ENCODE measurements around the gene ADAMTS17.

Gene ADAMTS17

DNA sequence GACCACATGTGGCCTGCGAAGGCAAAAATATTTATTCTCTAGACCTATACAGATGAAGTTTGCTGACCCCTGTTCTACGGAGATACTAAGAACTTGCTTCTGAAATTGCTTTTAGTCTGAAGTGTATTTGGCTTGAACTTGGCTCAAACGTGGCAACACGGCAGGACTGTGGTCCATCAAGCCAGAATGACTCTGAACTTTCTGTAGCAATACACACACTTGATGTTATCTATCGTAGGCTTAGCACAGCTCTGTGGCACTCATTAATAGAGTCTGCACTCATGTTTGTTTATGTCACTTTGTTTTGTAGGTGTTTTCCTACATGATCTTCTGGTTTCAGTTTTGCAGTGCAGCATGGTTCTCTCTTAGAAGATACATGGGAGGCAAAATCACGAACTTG is 298.1 kb downstream of the ADAMTS17 start:
- DNase-seq (ENCODE audit: low spot score), result no peak

DNA sequence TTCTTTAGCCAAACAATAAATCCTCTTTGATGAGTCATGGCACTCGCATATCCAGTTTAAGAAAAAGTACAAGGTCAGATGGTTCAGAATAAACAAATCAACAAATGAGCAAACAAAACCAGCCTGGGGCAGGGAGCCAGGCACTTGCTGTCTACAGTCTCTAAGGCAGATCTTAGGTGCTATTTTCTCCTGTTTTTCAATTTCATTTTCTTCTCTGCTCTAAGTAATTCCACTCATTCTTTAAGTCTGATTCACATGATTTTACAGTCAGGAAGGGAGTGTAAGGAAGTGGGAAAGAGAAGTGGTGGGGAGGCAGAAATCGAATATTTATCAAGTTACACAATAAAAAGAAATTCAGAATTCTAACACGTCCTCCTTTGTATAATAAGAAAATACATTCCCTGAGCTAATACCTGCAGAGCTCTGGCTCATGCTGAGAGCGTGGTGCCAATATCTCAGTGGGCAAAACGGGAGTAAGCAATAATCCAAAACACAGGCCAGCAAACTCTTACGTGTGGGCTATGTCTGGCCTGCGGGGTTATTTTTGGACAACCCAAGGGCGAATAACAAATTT is 298.6 kb downstream of the ADAMTS17 start:
- peak; percentile 43 for DNase-seq (ENCODE audit: low spot score)

DNA sequence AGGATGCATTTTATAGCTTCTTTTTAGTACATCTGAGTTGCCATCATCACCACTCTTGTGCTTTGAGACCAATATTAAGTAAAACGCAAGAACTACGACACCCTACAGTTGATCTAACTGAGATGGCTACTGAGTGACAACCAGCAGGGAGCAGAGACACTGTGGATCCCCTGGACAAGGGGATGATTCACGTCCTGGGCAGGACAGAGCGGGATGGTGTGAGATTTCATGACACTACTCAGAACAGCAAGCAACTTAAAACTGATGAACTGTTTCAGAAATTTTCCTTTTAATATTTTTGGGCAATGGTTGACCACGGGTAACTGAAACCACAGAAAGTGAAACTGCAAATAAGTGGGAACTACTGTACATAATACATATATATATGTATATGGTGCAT is 299.2 kb downstream of the ADAMTS17 start:
- no peak for DNase-seq (ENCODE audit: low spot score)

DNA sequence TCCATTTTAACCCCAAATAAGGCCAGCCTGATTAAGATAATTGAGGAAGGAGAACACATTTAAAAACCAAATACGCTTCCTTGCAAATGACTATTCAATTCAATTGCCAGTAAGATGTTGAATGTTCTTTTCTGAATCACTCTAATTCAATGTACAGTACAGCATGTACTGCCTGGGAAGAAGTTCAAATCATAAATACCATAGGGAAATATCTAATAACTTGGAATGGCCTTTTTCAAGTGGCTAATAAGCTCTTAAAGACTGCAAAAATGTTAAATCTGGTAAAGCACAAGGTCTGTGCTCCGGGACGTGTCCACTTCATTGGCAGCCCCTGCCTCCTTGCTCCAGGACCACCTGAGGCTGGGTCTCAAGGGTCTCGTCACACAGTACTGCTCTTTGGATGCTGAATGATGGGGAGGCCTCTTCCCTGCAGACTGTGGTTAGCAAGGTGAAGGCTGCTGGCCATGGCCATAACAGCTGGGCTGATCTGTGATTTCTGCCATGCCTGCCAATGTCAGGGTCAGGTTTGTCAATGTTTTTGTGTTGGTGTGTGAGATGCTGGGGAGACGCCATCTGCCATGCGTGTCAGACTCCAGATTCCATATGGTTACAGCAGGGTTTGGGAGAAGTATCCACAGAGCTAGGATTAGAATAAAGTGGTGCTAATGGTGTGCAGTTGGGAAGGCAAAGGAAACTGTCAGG is 300.5 kb downstream of the ADAMTS17 start:
- no peak for DNase-seq (ENCODE audit: low spot score)

DNA sequence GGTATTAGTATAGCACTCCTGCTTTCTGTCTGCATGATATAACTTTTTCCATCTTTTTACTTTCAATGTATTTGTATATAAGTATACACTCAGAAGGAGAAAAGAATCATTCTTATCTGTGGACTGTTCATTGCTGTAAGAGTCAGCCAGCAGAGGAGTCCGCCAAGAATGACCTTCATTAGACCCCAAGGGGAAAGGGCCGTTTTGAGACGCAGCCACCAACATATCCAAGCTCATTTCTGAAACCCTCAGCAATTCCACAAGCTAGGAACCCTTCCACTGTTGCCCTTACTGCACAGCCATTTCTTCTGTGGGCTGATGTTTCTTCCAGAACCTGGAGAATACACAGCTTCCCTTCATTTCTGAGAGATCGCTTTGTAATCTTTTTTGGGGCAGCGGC is 301.8 kb downstream of the ADAMTS17 start:
- no peak for DNase-seq (ENCODE audit: low spot score)

DNA sequence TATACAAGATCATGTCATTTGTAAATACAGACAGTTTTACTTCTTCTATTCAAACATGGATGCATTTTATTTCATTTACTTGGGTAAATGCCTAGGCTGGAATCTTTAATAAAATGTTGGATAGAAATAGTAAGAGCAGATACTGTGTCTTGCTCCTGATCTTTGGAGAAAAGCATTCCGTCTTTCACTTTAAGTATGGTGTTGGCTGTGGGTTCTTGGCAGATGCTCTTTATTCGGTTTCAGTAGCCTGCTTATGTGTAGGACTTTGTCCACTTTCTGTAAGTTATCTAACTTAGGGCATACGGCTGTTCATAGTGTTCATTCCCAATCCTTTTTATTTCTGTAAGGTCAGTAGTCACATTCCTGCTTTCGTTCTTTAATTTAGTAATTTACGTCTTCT is 303.0 kb downstream of the ADAMTS17 start:
- no peak for DNase-seq (ENCODE audit: low spot score)

DNA sequence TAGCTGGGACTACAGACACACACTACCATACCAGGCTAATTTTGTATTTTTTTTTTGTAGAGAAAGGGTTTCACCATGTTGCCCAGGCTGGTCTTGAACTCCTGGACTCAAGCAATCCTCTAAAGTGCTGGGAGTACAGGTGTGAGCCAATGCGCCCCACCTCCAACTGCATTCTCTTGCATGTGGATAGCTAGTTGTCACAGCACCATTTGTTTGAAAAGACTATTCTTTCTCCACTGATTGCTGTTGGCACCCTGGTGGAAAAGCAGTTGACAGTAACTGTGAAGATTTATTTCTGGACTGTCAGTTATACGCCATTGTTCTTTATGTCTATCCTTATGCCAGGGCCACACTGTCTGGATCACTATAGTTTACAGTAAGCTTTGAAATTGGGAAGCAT is 303.9 kb downstream of the ADAMTS17 start:
- DNase-seq (ENCODE audit: low spot score), result no peak

DNA sequence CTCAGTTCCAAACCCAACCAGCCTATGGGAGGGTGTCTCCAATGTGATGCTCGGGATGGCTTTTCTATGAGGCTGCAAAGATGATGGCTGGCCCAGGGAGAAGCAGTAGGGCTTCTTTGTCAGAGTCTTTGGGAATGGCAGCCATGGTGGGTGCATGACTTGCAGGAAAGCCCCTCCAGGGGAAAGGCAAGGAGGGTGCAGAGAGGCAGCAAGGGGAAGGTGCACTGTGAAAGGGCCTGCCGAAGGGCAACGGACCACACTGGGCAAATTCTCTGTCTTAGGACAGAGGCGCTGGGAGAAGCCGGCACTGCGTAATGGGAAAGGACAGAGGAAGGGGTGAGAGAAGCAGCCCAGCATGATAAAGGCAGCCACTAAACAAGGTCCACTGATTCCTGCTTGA is 305.8 kb downstream of the ADAMTS17 start:
- DNase-seq (ENCODE audit: low spot score), result no peak

DNA sequence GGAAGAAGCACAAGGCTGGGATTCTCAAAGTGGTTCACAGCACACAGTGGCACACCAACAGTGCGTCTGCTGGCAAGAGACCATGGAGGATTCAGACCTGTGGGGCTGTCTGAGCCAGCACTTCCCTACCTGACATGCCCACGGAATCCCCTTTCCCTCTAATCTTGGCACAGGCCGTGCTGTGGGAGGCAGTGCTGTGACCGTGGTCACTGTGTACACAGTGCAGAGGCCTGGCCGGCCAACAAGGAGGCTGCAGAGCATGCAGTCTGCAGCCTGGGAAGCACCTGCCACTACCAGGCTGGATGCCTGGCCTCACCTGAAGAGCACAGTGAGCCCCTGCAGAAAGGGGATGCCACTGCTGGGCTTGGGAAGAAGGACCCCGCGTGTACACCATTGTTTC is 307.6 kb downstream of the ADAMTS17 start:
- DNase-seq (ENCODE audit: low spot score), result no peak

DNA sequence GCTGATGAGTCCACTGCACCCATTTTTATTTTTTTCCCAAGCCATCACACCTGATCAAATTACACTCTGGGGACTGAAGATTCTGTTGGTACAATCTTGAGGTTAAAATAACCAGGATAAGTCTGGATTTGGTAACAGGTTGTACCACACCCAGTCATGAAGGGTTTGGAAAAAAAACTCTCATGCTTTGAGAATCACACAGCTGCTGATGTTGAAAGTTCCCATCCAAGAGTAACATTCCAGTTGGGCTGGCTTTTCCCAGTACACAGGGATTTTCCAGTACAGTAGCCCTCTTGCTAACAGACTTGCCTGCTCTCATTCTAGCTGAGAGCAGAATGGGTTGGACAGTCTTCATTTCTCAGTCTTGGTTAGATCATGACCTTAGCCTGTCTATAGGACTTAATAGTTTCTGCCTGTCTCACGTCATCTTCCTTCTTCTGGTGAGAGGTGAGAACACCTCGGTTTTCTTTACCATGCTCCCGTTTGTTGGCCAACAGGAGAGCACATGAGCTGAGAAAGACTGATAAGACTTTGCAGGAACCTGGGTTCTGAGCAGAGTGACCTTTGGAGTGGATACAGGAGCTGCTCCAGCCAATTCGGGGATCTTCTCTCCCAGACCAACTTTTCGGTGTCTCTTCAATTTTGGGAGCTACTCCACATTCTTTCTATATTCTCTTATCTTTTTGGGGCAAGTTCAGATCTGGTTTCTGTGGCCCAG is 308.5 kb downstream of the ADAMTS17 start:
- no peak for DNase-seq (ENCODE audit: low spot score)

DNA sequence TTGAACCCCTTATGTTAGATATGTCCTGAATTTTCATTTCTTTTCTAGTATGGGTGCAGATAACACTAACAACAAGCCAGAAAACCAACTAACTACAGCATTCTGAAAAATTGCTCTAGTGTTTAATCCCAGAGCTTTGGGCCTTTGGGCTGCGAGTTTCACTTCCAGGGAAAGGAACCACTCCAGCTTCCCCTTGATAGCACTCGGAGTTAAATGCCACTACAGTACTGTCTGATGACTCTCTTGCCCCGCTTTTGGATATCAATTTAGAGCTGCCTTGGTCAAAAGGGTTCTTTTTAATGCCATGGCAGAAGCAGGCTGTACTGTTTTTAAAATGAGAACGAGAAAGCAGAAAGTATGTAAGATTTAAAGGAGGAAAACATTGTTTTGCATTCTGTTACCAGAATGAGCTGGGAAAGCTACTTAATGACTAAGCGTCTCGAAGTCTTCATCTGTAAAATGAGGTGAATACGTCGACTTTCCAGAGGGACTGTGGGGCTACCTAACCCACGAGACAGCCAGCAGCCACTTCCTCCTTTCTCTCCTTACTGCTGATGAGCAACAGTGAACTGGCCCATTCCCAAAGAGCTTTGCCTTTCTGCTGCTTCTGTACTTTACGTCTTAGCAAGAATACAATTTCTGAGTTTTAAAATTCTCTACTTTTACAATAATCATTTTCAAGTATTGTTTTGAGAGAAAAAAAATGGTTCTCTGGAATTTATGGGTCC is 309.3 kb downstream of the ADAMTS17 start:
- DNase-seq (ENCODE audit: low spot score), result no peak

DNA sequence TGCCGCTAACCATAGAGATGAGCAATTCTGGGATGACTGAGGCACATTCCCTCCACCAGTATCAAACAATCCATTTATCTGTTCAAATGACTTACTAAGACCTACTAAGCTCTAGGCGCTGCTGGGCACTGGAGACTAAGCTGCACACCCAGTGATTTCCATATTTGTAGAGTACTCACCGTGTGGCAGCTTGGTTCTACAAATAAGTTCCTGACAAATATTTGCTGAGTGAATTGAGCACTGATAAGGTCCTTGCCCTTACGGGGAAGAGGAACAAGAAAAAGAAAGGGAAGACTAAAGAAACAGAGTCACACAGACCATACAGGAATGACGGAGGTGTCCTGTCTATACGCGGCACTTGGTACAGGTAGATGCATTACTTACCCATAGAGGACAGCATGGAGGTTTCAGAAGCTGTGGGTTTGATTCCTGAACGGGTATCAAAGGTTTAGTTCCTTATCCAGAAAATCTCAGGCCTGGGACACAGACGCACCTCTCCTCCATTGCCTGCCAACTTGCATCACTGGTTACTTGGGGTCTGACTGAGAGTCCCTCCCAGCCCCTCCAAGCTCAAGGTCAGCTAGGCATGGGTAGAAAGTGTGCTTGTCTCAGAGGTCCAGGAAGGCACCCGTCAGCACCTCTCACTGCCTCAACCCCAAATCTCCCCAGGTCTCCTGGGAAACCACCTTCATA is 310.0 kb downstream of the ADAMTS17 start:
- DNase-seq (ENCODE audit: low spot score), result no peak

DNA sequence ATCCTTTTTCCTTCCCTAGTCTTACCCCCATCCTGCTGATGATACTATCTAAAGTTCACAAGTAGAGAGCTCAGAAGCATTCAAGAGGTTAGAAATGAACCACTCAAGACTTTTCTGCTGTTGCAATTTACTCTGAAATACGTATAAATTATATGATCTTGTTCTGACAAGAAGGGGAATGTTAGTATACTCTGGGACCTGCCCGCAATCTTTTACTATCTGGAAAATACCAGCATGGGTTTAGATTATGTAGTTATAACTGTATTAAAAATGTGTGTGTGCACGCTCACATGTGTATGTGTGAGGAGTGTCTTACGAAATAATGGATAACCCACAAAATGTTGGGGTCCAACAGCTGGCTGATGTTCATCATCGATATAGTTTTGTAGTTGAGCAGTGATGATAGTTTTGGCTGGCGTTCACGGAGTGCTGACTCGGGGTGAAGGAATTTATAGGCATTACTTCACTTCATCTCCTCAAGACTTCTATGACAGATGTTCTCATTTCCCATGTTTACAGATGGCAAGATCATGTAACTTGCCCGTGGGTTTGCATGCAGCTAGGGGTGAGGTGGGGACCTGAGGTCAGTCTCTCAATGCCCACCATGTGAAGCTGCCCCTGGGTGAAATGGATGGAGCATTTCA is 311.1 kb downstream of the ADAMTS17 start:
- DNase-seq (ENCODE audit: low spot score), result no peak

DNA sequence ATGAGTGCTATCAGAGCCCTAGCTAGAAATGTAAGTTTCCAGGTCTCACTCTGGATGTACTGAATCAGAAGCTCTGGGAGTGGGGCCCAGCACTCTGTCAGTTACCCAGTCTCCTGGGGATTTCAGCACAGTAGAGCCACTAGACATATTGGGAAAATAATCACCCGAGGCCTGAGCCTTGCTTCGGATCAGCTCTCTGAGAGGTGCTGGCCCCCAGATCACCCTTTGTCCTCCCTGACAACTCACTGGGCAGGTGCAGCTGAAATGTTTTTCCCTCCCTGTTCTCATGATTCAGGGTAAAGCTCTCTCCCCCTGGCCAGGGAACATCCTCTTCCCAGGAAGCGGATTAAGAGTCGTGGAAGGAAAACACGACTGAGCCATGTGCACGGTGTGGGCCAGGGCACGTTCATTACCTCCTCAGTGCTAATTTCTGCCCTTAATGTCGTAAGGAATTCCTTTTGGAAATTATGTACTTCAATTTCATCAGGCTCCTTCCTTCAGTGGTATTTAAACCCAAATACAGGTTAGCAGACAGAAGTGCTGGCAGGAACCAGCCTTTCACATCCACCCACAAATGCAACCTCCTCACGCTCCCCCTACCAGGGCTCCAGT is 311.8 kb downstream of the ADAMTS17 start:
- no peak for DNase-seq (ENCODE audit: low spot score)

DNA sequence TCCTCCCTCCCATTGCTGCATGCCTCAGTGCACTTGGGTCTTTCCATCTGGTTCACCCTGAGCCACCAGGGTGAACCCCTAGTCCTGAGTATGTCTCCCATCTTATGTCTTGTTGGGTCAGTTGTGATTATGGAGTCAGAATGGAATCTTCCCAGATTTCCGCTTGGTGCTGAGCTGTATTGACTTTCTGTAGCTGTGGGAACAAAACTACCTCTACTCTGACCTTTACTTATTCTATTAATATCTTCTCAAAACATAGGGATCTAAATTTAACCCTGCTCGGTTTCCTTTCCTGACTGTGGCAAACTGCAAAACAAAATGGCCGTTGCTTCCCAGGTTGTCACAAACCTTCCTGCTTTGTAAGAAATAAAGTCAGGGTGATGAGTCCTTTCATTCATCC is 312.7 kb downstream of the ADAMTS17 start:
- no peak for DNase-seq (ENCODE audit: low spot score)

DNA sequence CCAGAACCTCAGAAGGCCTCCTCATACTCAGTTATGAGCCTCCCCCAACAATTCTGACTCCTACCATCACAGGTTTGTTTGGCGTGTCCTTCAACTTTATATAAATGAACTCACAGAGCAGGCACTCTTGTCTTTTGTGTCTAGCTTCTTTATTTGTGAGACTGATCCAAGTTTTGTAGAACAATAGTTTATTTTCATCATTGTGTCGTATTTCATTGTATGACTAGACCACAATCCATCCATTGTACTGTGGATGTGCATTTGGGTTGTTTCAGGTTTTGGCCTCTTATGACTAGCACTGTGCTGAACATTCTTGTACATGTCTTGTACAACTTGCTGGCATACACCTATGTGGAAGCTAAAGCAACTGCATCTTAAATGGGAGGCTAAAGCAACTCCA is 315.7 kb downstream of the ADAMTS17 start:
- no peak for DNase-seq (ENCODE audit: low spot score)

DNA sequence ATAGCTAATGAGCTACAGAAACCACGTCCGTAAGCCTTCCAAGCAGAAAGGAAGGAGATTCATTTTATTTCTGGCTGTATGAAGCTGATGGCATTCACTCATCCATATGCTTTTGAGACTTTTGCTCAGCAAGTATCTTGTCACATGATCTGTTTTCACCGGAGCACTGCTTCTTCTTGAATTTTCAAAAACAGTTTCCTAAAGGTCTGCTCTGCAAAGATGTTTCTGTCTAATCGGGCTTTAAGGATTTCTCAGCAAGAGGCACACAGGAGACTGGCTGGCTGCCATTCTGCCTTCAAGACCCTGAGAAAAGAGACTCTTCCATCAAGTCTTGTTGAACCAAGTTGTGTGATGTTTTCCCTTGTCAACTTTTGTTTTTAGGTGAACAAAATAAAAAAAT is 319.0 kb downstream of the ADAMTS17 start:
- DNase-seq (ENCODE audit: low spot score), result no peak

DNA sequence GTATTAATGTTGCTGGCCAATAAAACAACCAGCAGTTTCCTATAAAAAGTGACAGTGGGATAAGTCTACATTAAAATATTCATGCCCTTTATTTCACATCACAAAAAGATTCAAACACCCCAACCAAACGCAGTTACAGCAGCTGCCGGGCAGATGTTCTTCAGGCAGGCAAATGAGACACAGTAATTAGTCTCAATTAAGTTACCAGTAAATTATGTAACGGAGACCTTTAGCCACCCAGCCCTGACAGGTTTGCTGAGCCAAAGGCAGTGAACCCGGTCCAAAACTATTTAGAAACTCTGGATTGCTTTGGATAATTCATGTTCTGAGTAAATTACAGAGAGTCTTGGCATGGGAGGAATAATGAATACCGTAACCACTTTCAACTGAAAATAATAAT is 319.4 kb downstream of the ADAMTS17 start:
- DNase-seq (ENCODE audit: low spot score), result no peak

DNA sequence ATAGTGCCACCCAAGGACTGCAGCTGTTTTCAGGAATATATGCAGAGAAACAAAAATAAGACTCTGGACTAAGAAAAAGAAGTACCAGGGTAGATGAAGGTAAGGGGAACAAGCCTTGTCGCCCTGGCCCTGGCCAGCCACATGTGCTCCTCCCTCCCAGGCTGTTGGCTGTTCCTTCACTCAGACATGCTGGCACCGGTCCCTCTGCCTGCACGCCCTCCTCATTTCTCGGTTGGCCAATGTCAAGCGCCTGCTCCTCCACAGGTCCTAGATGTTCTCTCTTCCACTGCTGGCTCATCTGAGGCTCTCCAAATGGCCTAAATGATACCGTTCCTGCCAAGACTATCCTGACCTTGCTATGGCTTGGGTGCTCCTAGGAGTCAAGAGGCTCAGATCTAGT is 320.1 kb downstream of the ADAMTS17 start:
- DNase-seq (ENCODE audit: low spot score), result no peak

DNA sequence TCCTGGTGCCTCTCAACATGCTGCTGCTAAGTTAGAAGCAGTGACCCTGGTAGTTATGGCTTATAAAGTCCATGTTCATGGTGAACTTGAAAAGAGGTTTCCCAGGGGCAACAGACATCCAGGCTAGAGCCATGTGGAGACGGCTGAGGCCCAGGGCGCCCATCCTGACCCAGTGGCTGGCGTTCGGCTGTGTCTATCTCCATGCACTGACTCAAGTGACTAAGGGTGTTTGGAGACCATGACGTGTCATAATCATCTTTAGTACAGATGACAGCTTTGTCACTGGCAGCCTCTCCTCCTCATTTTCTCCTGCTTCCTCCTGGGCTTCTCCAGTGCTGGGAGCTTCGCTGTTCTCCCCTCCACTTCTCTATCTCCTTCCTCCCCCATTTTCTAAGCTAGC is 321.2 kb downstream of the ADAMTS17 start:
- no peak for DNase-seq (ENCODE audit: low spot score)

DNA sequence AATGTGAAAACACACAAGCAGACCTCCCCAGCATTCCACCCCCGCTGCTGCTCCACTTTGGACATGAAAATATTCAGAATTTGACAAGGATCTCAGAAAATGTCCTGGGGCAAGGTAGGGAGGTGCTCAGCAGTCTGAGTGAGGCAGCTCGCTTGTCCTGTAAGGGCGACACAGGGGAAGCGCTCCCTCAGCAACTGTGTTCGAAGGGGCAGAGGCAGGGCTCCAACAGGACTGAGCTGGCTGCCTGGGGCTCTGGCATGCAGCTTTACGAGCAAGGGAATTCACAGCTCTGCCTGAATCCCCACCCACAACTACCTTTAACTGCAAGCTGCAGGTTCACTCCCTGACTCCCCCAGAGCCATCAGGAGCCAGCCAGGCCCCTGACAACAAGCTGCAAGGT is 321.6 kb downstream of the ADAMTS17 start:
- DNase-seq (ENCODE audit: low spot score), result no peak

Measured in COLO829 (cell line).